Epithelial cell of esophagus (primary cell): ENCODE measurements around the gene COL25A1.
"Not testable (repeated sequence)": the region's sequence is repeated elsewhere in the genome, so short reads cannot be mapped to it uniquely, and the experiment has no call there.

Experiments used
- DNase-seq: peaks from one replicate; pipeline ENCODE4 v3.0.0; 2010; ENCODE audit warnings: low read depth
- H3K4me3 ChIP-seq: 2 replicates; pipeline ENCODE4 v1.5.1; 2011; ENCODE audit warnings: mild to moderate bottlenecking, low read length, control low read depth
- TF ChIP-seq, protein P1 (sequence below): IDR thresholded peaks from 2 replicates; pipeline ENCODE4 v1.5.1; 2011; ENCODE audit warnings: low read depth, mild to moderate bottlenecking, low read length, control low read depth, inconsistent platforms; ENCODE audit not compliant: insufficient read depth; ENCODE audit errors: missing control alignments

COL25A1 gene

DNA sequence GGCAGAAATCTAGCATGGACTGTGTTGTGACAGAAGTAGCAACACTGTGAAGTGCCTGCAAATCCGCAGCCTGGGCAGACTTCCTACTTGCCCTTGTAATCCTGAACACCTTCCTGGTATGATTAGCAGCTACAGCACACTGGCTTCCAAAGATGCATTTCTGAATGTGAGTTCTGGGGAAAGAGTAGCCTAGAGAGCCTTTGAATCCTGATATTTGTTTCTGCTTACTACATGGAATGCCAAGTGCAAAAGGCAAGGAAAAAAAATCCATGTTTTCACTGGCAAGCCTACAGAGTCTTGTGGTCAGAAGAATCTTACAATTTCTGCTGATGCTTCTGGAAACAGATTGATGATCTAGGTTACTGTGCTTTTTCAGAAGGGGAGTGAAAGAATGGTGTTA, 223.7 kb downstream of the COL25A1 start:
- no peak overlapping the region for H3K4me3 ChIP-seq
- peak; percentile 4 for DNase-seq
- TF ChIP-seq, protein P1, sequence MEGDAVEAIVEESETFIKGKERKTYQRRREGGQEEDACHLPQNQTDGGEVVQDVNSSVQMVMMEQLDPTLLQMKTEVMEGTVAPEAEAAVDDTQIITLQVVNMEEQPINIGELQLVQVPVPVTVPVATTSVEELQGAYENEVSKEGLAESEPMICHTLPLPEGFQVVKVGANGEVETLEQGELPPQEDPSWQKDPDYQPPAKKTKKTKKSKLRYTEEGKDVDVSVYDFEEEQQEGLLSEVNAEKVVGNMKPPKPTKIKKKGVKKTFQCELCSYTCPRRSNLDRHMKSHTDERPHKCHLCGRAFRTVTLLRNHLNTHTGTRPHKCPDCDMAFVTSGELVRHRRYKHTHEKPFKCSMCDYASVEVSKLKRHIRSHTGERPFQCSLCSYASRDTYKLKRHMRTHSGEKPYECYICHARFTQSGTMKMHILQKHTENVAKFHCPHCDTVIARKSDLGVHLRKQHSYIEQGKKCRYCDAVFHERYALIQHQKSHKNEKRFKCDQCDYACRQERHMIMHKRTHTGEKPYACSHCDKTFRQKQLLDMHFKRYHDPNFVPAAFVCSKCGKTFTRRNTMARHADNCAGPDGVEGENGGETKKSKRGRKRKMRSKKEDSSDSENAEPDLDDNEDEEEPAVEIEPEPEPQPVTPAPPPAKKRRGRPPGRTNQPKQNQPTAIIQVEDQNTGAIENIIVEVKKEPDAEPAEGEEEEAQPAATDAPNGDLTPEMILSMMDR = no peak

- DNase-seq = peak; percentile 29
- TF ChIP-seq, protein P1 = no peak
- H3K4me3 ChIP-seq = no peak overlapping the region
Measured at GRCh38 chr4:109077505-109077904, 225.0 kb downstream of the COL25A1 start.

- TF ChIP-seq, protein P1 = peak; percentile 25
- DNase-seq = peak; percentile 8
- H3K4me3 ChIP-seq = not testable (repeated sequence)
Measured at GRCh38 chr4:109076709-109077108, 225.7 kb downstream of the COL25A1 start.

DNA sequence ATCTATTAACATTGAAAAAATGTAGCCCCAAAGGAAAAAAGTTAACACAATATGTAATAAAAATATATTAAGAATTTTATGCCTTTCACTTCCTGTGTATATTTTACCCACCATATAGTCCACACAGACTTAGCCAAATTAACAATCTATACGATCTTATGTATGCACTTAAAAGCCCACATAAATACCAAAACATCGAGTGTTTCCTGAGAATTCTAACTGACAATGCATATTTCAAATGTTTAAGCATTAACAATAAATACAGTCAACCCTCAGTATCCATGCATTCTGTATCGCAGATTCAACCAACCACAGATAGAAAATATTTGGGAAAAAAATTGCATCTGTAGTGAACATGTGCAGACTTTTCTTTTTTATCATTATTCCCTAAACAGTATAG, 226.8 kb downstream of the COL25A1 start:
- no peak for DNase-seq
- TF ChIP-seq, protein P1 = no peak
- no peak overlapping the region for H3K4me3 ChIP-seq

DNA sequence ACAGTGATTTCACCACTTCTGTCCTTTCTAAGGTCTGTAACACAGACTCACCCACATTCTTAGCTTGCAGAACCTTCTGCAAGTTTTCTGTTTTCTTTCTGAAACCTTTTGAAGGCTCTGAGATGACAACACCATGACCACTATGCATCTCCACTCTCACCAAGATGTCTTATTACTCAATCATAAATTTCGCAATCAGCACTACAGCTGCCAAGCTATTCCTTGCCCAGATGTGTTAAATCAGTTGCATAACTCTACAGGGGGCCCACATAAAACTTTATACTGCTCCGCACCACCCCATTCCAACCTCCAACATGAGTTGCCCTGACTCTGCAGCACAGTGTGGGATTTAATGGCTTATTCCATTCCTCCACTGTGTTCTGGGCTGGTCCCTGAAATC, 229.9 kb downstream of the COL25A1 start:
- no peak overlapping the region for H3K4me3 ChIP-seq
- TF ChIP-seq, protein P1 = no peak
- DNase-seq = peak; percentile 73

DNA sequence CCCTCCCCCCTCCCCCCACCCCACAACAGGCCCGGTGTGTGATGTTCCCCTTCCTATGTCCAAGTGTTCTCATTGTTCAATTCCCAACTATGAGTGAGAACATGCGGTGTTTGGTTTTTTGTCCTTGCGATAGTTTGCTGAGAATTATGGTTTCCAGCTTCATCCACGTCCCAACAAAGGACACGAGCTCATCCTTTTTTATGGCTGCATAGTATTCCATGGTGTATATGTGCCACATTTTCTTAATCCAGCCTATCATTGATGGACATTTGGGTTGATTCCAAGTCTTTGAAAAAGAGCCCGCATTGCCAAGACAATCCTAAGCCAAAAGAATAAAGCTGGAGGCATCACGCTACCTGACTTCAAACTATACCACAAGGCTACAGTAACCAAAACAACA, 231.8 kb downstream of the COL25A1 start:
- H3K4me3 ChIP-seq, DNase-seq: not testable (repeated sequence)

GRCh38 chr4:109067508-109068235, 234.8 kb downstream of the COL25A1 start:
- H3K4me3 ChIP-seq = no peak overlapping the region
- no peak for DNase-seq

More at GRCh38 chr4:109067508-109068235, 234.8 kb downstream of the COL25A1 start:
- TF ChIP-seq, protein P1 = no peak
